Activated T-cell treated with anti-CD3 and anti-CD28 coated beads, Interleukin-2, amount 50 U/mL, for 72 hours (primary cell): Measurements from ENCODE around the gene NECTIN4. TPM values are rescaled to one million over a fixed set of nuclear protein-coding genes. Genes with fewer than 3 reads are reported as not detected.

Experiments
- ATAC-seq, 2 donors: fragments of 150-1000 bp; cut with Tn5 transposase; replicated peaks in 1 of 2; 2 replicates each; pipeline ENCODE4 v1.10.0; 2021; ENCODE audit warnings: moderate library complexity in 2 of 2, mild to moderate bottlenecking in 1 of 2
- DNase-seq, 2 donors: peaks; one replicate each; pipeline ENCODE4 v3.0.0; 2021 to 2022; ENCODE audit warnings: mixed read lengths in 1 of 2
- H3K27ac Mint-ChIP-seq: one replicate; pipeline ENCODE4 v1.8.0; 2022; ENCODE audit warnings: mild to moderate bottlenecking, moderate library complexity, mixed read lengths
- H3K27me3 Mint-ChIP-seq: one replicate; pipeline ENCODE4 v1.8.0; 2022; ENCODE audit warnings: low read depth, mixed read lengths
- H3K36me3 Mint-ChIP-seq, 2 donors: one replicate each; pipeline ENCODE4 v1.8.0; 2022; ENCODE audit warnings: mixed read lengths in 2 of 2, mild to moderate bottlenecking in 1 of 2; ENCODE audit not compliant: insufficient read depth in 2 of 2
- H3K4me1 Mint-ChIP-seq: one replicate; pipeline ENCODE4 v1.8.0; 2022; ENCODE audit warnings: low read depth, mixed read lengths
- H3K4me3 Mint-ChIP-seq, 2 donors: one replicate each; pipeline ENCODE4 v1.8.0; 2022; ENCODE audit warnings: mild to moderate bottlenecking in 2 of 2, mixed read lengths in 2 of 2, moderate library complexity in 2 of 2
- H3K9me3 Mint-ChIP-seq, 2 donors: one replicate each; pipeline ENCODE4 v1.8.0; 2022; ENCODE audit warnings: mixed read lengths in 2 of 2
- total RNA-seq, 2 donors: library from RNA; stranded (reverse); gene quantifications; one replicate each; pipeline ENCODE4 v1.2.3, GENCODE V29; 2022

NECTIN4 gene
- total RNA-seq, 2 donors from 2014 or later: 0.31 TPM; not detected in 1

DNA sequence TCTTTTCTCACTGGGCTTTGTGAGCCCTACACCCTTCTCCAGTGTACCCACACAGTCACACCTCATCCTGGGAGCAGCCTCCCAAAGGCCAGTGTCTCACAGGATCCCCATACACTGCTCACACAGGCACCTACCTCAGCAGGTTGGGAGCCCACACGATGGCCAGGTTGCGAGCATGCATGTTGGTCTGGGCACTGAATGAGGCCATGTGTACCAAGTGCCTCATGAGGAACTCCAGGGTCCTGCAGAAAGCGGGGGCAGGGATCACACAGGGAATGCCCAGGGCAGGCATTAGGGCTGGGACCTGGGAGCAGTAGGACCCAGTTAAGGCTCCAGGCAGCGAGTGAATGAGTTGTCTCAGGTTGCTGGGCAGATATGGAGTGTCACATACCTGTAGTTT lies 35.1 kb downstream of the NECTIN4 start:
- ATAC-seq: no peak
- Mint-ChIP-seq H3K27ac (no peak overlapping the region), H3K27me3 (no peaks in the 10 kb centered on the region), H3K4me3 (no peak overlapping the region), H3K4me1 (peaks cover 7% of the 10 kb centered on the region), H3K9me3 (no peaks in the 10 kb centered on the region), H3K36me3 (peaks cover 19 to 41% of the 10 kb centered on the region in 2 donors)
- DNase-seq: no peak

DNA sequence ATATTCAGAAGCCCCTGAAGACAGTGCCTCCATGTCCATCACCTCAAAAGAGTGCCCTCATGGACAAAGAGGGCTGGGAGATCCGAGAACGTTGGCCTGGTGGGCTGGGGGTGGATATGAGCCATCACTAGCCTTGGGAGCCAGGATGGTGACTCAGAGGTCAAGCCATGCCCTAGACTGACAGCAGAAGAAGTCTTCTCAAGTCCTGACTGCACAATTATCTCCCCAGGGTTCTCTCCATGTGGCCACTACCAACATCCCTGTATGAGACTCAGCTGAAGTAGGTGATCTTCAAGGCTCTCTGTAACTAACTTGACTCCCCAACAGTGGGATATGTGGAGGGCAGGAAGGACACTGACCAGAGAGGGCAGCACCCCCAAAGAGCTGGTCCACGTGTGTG lies 36.5 kb downstream of the NECTIN4 start:
- no peaks in the 10 kb centered on the region for H3K27me3 Mint-ChIP-seq
- no peaks in the 10 kb centered on the region for H3K9me3 Mint-ChIP-seq
- H3K4me1 Mint-ChIP-seq: peaks cover 12% of the 10 kb centered on the region
- H3K36me3 Mint-ChIP-seq: peaks cover 21 to 49% of the 10 kb centered on the region in 2 donors
- no peak for ATAC-seq
- H3K27ac Mint-ChIP-seq: no peak overlapping the region
- no peak overlapping the region for H3K4me3 Mint-ChIP-seq
- no peak for DNase-seq

DNA sequence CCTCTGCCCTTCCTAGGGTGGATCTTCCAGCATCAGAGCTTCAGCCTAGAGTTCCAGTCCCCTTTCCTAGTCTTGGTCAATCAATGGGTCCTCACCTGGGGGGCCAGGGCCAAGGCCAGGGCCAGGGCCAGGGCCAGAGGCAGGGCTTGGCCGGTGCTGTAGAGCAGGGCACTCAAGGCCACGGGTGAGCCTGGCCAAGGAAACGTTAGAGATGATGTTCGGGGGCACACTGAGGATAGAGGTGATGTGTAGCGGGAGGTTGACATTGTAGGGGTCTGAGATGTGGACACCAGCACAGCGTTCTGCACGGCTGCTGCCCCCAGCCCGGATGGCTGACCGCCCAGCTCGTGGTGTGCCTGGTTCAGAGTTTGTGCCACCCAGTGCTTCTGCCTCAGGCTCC lies 38.1 kb downstream of the NECTIN4 start:
- no peaks in the 10 kb centered on the region for H3K27me3 Mint-ChIP-seq
- ATAC-seq (no peak), DNase-seq (no peak)
- H3K4me1 Mint-ChIP-seq: peaks cover 25% of the 10 kb centered on the region
- H3K9me3 Mint-ChIP-seq: no peaks in the 10 kb centered on the region
- H3K36me3 Mint-ChIP-seq: peaks cover 18 to 45% of the 10 kb centered on the region in 2 donors
- H3K27ac Mint-ChIP-seq: no peak overlapping the region
- no peak overlapping the region for H3K4me3 Mint-ChIP-seq

DNA sequence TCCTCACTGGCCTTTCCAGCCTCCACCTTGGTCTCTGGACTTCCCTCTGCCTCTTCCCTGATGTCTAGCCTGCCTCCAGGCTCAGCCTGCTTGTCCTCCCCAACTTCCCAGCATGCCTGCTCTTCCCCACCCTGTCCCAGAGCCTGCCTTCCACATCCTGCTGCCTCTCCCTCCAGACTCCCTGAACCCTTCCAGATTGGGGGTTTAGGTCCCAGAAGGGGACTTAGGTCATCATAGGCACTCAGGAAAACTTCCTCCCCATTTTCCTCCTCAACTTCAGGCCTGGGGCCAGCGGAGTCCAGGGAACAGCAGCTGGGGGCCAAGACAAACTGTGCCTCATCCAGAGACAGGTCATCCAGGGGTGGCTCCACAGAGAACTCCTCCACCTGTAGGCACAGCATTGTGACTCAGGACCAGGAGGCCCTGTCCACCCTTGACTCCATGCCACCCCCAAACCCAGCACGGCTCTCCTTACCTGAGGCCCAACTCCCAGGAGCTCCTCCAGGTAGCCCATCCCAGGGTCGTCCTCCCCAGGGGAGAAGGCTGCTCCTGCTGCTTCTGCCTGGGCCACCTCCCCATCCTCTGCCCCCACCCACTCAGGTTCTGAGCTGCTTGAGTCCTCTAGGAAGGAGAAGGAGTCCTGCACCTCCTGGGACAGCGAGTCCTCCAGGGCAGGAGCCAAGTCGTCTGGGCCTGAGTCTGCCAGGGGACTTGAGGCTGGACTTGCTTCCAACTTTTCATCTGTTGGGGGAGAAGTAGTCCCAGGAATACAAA lies 40.2 kb downstream of the NECTIN4 start:
- H3K4me3 Mint-ChIP-seq: no peak overlapping the region
- ATAC-seq (no peak), DNase-seq (no peak)
- no peak overlapping the region for H3K27ac Mint-ChIP-seq
- H3K9me3 Mint-ChIP-seq: no peaks in the 10 kb centered on the region
- no peaks in the 10 kb centered on the region for H3K27me3 Mint-ChIP-seq
- H3K36me3 Mint-ChIP-seq: peaks cover 26 to 47% of the 10 kb centered on the region in 2 donors
- H3K4me1 Mint-ChIP-seq: peaks cover 32% of the 10 kb centered on the region

DNA sequence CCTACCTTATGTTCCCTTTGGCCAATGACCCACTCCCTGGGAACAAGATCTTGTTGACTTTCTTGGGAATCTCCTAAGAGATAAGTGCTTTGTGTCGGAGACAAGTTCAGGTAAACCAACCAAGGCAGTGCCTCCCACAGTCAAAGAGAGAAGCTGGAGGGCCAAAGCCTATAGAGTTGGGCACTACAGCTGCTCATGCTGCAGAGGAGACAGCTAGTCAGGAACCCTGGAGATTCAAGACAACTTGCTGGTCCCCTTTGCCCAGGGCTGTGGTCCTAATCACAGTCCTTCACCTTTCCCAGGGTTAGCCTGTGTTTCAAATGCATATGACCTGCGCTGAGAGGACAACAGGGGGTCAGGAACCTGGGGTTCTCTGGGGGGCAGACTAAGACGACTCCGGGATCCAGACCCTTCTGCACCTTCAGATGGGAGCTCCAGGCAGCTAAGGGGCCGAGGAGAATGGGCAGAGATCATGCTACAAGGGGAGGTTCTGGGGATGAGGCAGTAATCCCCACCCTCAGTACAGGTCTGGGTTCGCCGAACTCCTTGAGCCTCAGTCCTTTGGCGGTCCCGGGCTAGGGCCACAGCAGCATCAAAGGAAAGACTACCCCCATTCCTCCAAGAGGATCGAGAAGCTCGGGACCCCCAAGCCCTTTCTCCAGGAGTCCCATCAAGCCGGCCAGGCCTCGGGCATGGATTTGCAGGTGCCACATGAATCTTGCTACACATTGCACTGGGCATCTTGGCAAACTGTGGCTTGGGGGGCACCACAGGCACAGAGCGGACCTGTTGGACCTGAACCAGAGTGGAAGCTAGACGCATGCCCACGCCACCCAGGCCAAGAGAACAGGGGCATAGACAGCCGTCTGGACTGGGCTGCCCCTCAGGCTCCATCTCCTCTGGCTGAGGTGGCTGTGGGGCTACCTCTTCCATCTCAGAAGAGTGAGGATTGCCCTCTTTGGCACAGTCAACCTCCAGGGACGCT lies 41.6 kb downstream of the NECTIN4 start:
- peaks cover 39% of the 10 kb centered on the region for H3K4me1 Mint-ChIP-seq
- ATAC-seq (no peak), DNase-seq (no peak)
- peak overlapping the region; percentile 72 for H3K27ac Mint-ChIP-seq
- H3K36me3 Mint-ChIP-seq: peaks cover 19 to 40% of the 10 kb centered on the region in 2 donors
- H3K27me3 Mint-ChIP-seq: no peaks in the 10 kb centered on the region
- H3K4me3 Mint-ChIP-seq: peak overlapping the region; percentile 11 to 51
- no peaks in the 10 kb centered on the region for H3K9me3 Mint-ChIP-seq

DNA sequence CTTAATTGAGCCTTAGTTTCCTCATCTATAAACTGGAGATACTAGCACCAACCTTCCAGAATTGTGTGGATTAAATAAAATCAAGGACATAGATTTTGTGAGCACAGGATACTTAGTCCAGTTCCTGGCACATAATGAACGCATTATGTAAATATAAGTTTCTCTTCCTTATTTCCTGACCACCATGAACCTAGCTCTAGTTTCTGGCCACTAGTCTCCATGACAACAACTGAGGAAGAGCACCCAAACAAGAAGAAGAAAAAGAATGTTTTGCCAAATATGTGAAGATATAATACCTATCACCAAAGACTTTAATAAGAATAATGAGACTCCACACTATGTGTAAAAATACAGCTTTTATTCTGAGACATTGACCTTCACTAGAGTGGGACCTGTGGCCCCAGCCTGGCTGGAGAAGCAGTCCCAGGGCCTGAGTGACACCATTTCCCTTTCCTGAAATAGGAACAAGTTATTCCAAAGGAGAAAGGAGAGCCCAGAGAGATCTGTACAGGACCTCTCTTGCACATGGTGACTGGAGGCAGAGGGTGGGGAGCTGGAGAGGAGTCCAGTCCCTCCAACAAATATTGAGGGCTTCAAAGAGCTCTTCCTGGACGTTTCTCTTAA lies 42.6 kb downstream of the NECTIN4 start:
- peaks cover 16 to 36% of the 10 kb centered on the region in 2 donors for H3K36me3 Mint-ChIP-seq
- peak overlapping the region; percentile 82 to 96 for H3K4me3 Mint-ChIP-seq
- H3K27me3 Mint-ChIP-seq: no peaks in the 10 kb centered on the region
- H3K27ac Mint-ChIP-seq: peak overlapping the region; percentile 97
- H3K9me3 Mint-ChIP-seq: no peaks in the 10 kb centered on the region
- no peak for DNase-seq
- no peak for ATAC-seq
- H3K4me1 Mint-ChIP-seq: peaks cover 42% of the 10 kb centered on the region

DNA sequence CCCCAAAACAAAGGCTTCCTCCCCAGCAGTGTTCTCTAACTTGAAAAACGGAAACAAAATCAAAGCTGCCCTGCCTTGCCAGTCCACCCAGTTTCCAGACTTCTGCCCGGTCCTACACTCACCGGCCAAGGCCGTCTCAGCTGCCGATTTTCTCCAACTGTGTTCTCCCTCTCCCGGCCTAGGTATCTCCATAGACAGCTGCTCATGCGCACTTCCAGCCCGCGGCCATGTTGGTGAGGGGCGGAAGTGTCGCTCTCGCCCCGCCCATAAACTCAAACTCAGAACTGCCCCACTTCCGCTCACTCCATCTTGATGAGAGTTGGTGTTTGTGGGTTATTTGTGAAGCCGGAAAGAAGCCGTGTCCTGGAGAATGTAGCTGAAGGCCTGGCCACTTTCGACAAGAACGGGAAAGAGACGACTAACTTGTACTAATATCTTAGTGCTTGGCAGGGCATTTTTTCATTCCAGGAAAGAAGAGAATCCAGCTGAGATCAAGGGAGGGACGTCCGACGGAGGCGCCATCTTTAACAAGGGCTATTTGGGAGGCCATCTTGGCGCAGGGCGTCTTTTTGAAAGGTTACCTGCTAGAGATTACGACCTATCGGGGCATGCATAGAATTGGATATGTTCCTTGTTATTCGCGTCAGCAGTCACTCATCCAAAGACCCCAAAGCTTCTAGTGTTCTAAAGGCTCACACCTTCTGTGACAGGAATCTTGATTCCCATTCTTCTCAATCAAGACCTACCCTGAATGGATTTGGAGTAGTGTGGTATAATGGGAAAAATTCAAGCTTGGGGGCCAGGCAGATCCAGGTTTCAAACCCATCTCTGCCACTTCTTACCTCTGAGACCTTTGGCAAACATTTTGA lies 43.4 kb downstream of the NECTIN4 start, which contains the start of gene USF1:
USF1 (minus strand) TSS at position 242 of the 869 bp plus-strand sequence. CDS start 2,702 bp downstream, outside the sequence.
- DNase-seq: peak; percentile 93 to 94
- peak within 1 kb of the TSS; percentile 97 for H3K27ac Mint-ChIP-seq
- H3K36me3 Mint-ChIP-seq: peaks cover 17 to 34% of the 10 kb centered on the region in 2 donors
- no peaks in the 10 kb centered on the region for H3K9me3 Mint-ChIP-seq
- H3K4me3 Mint-ChIP-seq: peak within 1 kb of the TSS; percentile 82 to 96
- H3K27me3 Mint-ChIP-seq: no peaks in the 10 kb centered on the region
- peaks cover 45% of the 10 kb centered on the region for H3K4me1 Mint-ChIP-seq
- peak; percentile 87 for ATAC-seq

DNA sequence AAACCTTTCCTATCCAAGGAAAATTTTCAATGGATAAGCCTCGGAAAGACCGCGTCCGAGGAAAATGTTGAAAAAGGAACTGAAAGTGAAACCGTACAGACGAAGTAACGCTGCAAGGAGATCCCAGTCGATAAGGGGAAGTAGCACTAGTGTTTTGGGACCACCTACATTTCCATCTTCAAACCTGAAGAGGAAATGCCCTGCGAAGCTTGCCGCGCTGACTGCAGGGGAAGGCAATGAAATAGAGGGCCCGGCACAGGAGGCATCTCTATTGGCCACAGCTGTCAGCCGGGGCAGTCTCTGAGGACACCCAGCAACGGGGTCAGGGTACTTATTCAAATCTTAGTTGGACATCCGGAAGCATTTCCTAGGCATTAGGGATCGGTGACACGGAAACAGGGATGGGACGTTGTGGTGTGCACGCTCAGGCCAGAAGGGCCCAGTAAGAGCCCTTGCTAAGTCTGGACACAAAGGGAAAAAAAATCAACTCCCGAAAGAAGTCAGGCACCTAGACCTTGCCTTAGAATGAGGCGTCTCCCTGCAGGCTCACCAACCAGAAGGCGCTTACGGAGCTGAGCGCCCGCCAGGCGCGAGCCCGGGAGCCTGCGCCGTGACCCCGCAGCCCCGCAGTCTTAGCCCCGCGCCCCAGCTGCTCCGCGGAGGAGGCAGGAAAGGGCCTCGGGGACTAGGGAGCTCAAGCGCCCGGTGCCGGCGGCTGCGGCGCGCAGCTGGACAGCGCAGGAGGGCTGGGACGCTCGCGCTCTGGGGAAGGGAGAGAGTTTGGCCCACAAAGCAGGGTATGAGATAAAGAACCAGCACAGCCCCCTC lies 44.2 kb downstream of the NECTIN4 start:
- no peaks in the 10 kb centered on the region for H3K9me3 Mint-ChIP-seq
- peak; percentile 59 to 62 for DNase-seq
- H3K36me3 Mint-ChIP-seq: peaks cover 16 to 31% of the 10 kb centered on the region in 2 donors
- peaks cover 45% of the 10 kb centered on the region for H3K4me1 Mint-ChIP-seq
- ATAC-seq: peak; percentile 56 to 57
- peak overlapping the region; percentile 82 to 96 for H3K4me3 Mint-ChIP-seq
- H3K27ac Mint-ChIP-seq: peak overlapping the region; percentile 97
- no peaks in the 10 kb centered on the region for H3K27me3 Mint-ChIP-seq

DNA sequence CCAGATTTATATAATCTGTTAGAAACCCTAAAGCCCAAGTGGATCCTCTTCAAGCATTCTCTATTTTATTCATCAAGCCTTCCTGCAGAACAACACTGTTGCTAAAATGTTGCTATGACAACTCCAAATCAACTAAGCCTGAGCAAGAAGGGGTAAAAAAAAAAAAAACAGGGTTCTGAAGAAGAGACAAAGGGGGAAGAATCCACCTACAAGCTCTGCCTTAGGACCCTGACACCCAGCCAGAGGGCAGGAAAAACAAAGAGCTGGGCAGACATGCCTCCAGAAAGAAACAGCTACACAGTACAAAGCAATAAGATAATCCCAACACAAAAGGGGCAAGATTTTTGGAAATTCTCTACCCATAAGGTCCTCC lies 44.8 kb downstream of the NECTIN4 start:
- peaks cover 14 to 35% of the 10 kb centered on the region in 2 donors for H3K36me3 Mint-ChIP-seq
- peak in 1 of 2 donors; percentile 8 for ATAC-seq
- H3K4me1 Mint-ChIP-seq: peaks cover 50% of the 10 kb centered on the region

DNA sequence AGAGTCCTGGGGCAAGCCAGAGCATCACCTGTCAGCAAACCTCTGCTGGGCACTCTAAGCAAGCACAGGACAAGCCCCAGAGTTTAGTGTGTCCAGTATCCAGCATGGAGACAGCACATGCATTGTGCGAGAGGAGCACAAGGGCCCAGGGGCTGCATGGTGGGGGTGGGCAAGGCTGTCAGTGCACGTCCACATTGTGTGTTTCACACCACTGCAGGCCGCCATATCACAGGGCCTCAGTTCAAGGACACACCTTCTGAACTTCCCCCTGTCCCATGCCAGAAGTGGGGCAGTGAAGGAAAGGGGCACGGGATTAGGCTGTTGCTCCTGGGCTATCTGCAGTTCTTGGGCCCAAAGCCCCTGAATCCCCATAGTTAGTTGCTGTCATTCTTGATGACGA lies 49.8 kb downstream of the NECTIN4 start:
- peaks cover 2 to 23% of the 10 kb centered on the region in 2 donors for H3K36me3 Mint-ChIP-seq
- peak overlapping the region; percentile 72 to 97 for H3K4me3 Mint-ChIP-seq
- H3K4me1 Mint-ChIP-seq: peaks cover 56% of the 10 kb centered on the region
- no peaks in the 10 kb centered on the region for H3K9me3 Mint-ChIP-seq
- ATAC-seq (no peak), DNase-seq (no peak)
- H3K27me3 Mint-ChIP-seq: no peaks in the 10 kb centered on the region
- peak overlapping the region; percentile 31 for H3K27ac Mint-ChIP-seq

More for the DNA sequence above, 44.8 kb downstream of the NECTIN4 start:
- Mint-ChIP-seq H3K4me3 (peak overlapping the region; percentile 82 to 96), H3K9me3 (no peaks in the 10 kb centered on the region), H3K27me3 (no peaks in the 10 kb centered on the region), H3K27ac (peak overlapping the region; percentile 96)
- no peak for DNase-seq

DNA sequence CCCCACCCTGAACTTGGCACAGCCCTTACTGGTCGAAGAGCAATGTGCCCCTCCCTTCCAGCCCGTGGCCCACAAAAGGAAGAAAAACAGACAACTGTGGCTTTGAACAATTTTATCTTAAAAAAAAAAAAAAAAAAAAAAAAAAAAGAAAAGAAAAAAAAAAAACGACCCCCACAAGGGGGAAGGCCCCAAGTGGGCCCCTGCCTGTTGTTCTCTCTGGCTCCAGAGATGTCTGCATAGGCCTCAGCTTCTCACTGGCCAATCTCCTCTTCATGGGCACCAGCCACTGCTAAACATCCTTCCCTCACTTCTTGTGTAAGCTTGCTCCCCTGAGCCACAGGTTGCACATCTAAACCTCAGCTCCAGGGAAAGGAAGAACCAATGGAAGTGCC lies 50.2 kb downstream of the NECTIN4 start:
- Mint-ChIP-seq H3K9me3 (no peaks in the 10 kb centered on the region), H3K27me3 (no peaks in the 10 kb centered on the region), H3K27ac (peak overlapping the region; percentile 62), H3K36me3 (peaks cover 2 to 23% of the 10 kb centered on the region in 2 donors), H3K4me1 (peaks cover 56% of the 10 kb centered on the region), H3K4me3 (peak overlapping the region; percentile 89 to 97)
- ATAC-seq: no peak
- DNase-seq: no peak
